SK-N-SH treated with all-trans-retinoic acid at 6 μM for 48 hours (cell line): ENCODE results near the gene SPINK5.

ENCODE experiments used
- ATAC-seq: fragments of 200-7000 bp; cut with Tn5 transposase; 3 replicates; pipeline ENCODE4 v1.9.1; 2020; ENCODE audit warnings: mild to moderate bottlenecking, moderate library complexity
- ARNTL ChIP-seq: fragments of 450-650 bp; formaldehyde crosslinking; IDR thresholded peaks from 2 replicates; pipeline ENCODE4 v1.5.0; 2020; ENCODE audit warnings: low read depth, mild to moderate bottlenecking, moderate library complexity, borderline replicate concordance
- BACH2 ChIP-seq: fragments of 250-450 bp; sonication (Bioruptor Pico); IDR thresholded peaks from 2 replicates; pipeline ENCODE4 v1.9.0; 2021; ENCODE audit warnings: mild to moderate bottlenecking, borderline replicate concordance
- CSDC2 ChIP-seq: fragments of 250-450 bp; sonication (Bioruptor Pico); IDR thresholded peaks from 2 replicates; pipeline ENCODE4 v1.5.0; 2020; ENCODE audit warnings: mild to moderate bottlenecking, moderate library complexity
- ESRRG ChIP-seq: fragments of 250-450 bp; sonication (Bioruptor Pico); IDR thresholded peaks from 2 replicates; pipeline ENCODE4 v1.6.1; 2021; ENCODE audit warnings: mild to moderate bottlenecking
- GLIS3 ChIP-seq: fragments of 250-450 bp; sonication (Bioruptor Pico); IDR thresholded peaks from 2 replicates; pipeline ENCODE4 v1.5.0; 2020; ENCODE audit warnings: mild to moderate bottlenecking, moderate library complexity
- ISL1 ChIP-seq: fragments of 250-450 bp; sonication (Bioruptor Pico); IDR thresholded peaks from 2 replicates; pipeline ENCODE4 v2.1.2; 2022; ENCODE audit warnings: mild to moderate bottlenecking, moderate library complexity
- OSR1 ChIP-seq: fragments of 250-450 bp; sonication (Bioruptor Pico); IDR thresholded peaks from 2 replicates; pipeline ENCODE4 v1.8.0; 2022; ENCODE audit warnings: moderate library complexity, mild to moderate bottlenecking, inconsistent platforms
- POU6F1 ChIP-seq: fragments of 250-450 bp; sonication (Bioruptor Pico); IDR thresholded peaks from 2 replicates; pipeline ENCODE4 v1.8.0; 2021; ENCODE audit warnings: low read depth, mild to moderate bottlenecking, moderate library complexity, borderline replicate concordance
- PPARA ChIP-seq: fragments of 250-450 bp; sonication (Bioruptor Pico); IDR thresholded peaks from 2 replicates; pipeline ENCODE4 v1.5.0; 2020; ENCODE audit warnings: mild to moderate bottlenecking, borderline replicate concordance
- RARB ChIP-seq: fragments of 250-450 bp; sonication (Bioruptor Pico); IDR thresholded peaks from 2 replicates; pipeline ENCODE4 v1.8.0; 2021; ENCODE audit warnings: mild to moderate bottlenecking, moderate library complexity
- SNAI2 ChIP-seq: fragments of 250-450 bp; sonication (Bioruptor Pico); IDR thresholded peaks from 2 replicates; pipeline ENCODE4 v1.5.0; 2020; ENCODE audit warnings: mild to moderate bottlenecking, moderate library complexity
- TCF4 ChIP-seq: fragments of 250-450 bp; sonication (Bioruptor Pico); IDR thresholded peaks from 2 replicates; pipeline ENCODE4 v1.8.0; 2021; ENCODE audit warnings: mild to moderate bottlenecking, moderate library complexity, borderline replicate concordance
- ZC3H10 ChIP-seq: fragments of 250-450 bp; sonication (Bioruptor Pico); IDR thresholded peaks from 2 replicates; pipeline ENCODE4 v1.5.1; 2021; ENCODE audit warnings: mild to moderate bottlenecking, moderate library complexity
- ZFP3 ChIP-seq: fragments of 250-450 bp; sonication (Bioruptor Pico); IDR thresholded peaks from 2 replicates; pipeline ENCODE4 v1.5.0; 2020; ENCODE audit warnings: mild to moderate bottlenecking, moderate library complexity
- ZFP30 ChIP-seq: fragments of 450-650 bp; formaldehyde crosslinking; IDR thresholded peaks from 2 replicates; pipeline ENCODE4 v1.5.0; 2022; ENCODE audit warnings: mild to moderate bottlenecking, moderate library complexity
- ZNF565 ChIP-seq: fragments of 450-650 bp; formaldehyde crosslinking; conservative IDR thresholded peaks from 2 replicates; pipeline ENCODE4 v1.5.0; 2020; ENCODE audit warnings: low read depth, mild to moderate bottlenecking, moderate library complexity
- ZNF70 ChIP-seq: fragments of 450-650 bp; formaldehyde crosslinking; IDR thresholded peaks from 2 replicates; pipeline ENCODE4 v1.5.0; 2020; ENCODE audit warnings: mild to moderate bottlenecking, moderate library complexity
- ZNF8 ChIP-seq: fragments of 450-650 bp; formaldehyde crosslinking; IDR thresholded peaks from 2 replicates; pipeline ENCODE4 v1.5.0; 2020; ENCODE audit warnings: mild to moderate bottlenecking, moderate library complexity
- TF ChIP-seq, protein P1 (sequence below): fragments of 250-450 bp; sonication (Bioruptor Pico); IDR thresholded peaks from 2 replicates; pipeline ENCODE4 v1.5.0; 2020; ENCODE audit warnings: mild to moderate bottlenecking, moderate library complexity
- TF ChIP-seq, protein P2 (sequence below): fragments of 250-450 bp; sonication (Bioruptor Pico); IDR thresholded peaks from 2 replicates; pipeline ENCODE4 v1.5.1; 2020; ENCODE audit warnings: low read depth, mild to moderate bottlenecking, moderate library complexity
- TF ChIP-seq, protein P3 (sequence below): fragments of 250-450 bp; sonication (Bioruptor Pico); IDR thresholded peaks from 2 replicates; pipeline ENCODE4 v1.5.1; 2021; ENCODE audit warnings: mild to moderate bottlenecking, moderate library complexity
- TF ChIP-seq, protein P4 (sequence below): fragments of 250-450 bp; sonication (Bioruptor Pico); IDR thresholded peaks from 2 replicates; pipeline ENCODE4 v1.8.0; 2020; ENCODE audit warnings: mild to moderate bottlenecking, moderate library complexity, borderline replicate concordance

Gene SPINK5

GRCh38 chr5:148113243-148113642, 49.5 kb downstream of the SPINK5 start:
- TF ChIP-seq ZFP30, result no peak
- TF ChIP-seq ZNF565 (CRISPR knock-in tag), result no peak
- no peak for TF ChIP-seq ZNF8 (CRISPR knock-in tag)
- no peak for TF ChIP-seq TCF4 (CRISPR knock-in tag)
- TF ChIP-seq SNAI2, result no peak
- no peak for TF ChIP-seq CSDC2 (CRISPR knock-in tag)
- TF ChIP-seq ARNTL (CRISPR knock-in tag), result no peak
- TF ChIP-seq GLIS3 (CRISPR knock-in tag), result no peak
- TF ChIP-seq ZNF70 (CRISPR knock-in tag), result no peak
- TF ChIP-seq RARB (CRISPR knock-in tag), result no peak
- TF ChIP-seq, protein P1, sequence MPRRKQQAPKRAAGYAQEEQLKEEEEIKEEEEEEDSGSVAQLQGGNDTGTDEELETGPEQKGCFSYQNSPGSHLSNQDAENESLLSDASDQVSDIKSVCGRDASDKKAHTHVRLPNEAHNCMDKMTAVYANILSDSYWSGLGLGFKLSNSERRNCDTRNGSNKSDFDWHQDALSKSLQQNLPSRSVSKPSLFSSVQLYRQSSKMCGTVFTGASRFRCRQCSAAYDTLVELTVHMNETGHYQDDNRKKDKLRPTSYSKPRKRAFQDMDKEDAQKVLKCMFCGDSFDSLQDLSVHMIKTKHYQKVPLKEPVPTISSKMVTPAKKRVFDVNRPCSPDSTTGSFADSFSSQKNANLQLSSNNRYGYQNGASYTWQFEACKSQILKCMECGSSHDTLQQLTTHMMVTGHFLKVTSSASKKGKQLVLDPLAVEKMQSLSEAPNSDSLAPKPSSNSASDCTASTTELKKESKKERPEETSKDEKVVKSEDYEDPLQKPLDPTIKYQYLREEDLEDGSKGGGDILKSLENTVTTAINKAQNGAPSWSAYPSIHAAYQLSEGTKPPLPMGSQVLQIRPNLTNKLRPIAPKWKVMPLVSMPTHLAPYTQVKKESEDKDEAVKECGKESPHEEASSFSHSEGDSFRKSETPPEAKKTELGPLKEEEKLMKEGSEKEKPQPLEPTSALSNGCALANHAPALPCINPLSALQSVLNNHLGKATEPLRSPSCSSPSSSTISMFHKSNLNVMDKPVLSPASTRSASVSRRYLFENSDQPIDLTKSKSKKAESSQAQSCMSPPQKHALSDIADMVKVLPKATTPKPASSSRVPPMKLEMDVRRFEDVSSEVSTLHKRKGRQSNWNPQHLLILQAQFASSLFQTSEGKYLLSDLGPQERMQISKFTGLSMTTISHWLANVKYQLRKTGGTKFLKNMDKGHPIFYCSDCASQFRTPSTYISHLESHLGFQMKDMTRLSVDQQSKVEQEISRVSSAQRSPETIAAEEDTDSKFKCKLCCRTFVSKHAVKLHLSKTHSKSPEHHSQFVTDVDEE (CRISPR knock-in tag), result no peak
- no peak for TF ChIP-seq ISL1
- no peak for TF ChIP-seq ZC3H10
- no peak for TF ChIP-seq OSR1 (CRISPR knock-in tag)
- no peak for TF ChIP-seq ZFP3 (CRISPR knock-in tag)
- TF ChIP-seq POU6F1, result no peak
- no peak for TF ChIP-seq PPARA (CRISPR knock-in tag)
- TF ChIP-seq, protein P2, sequence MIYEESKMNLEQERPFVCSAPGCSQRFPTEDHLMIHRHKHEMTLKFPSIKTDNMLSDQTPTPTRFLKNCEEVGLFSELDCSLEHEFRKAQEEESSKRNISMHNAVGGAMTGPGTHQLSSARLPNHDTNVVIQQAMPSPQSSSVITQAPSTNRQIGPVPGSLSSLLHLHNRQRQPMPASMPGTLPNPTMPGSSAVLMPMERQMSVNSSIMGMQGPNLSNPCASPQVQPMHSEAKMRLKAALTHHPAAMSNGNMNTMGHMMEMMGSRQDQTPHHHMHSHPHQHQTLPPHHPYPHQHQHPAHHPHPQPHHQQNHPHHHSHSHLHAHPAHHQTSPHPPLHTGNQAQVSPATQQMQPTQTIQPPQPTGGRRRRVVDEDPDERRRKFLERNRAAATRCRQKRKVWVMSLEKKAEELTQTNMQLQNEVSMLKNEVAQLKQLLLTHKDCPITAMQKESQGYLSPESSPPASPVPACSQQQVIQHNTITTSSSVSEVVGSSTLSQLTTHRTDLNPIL (CRISPR knock-in tag), result no peak
- no peak for TF ChIP-seq BACH2 (CRISPR knock-in tag)
- no peak for ATAC-seq

- ATAC-seq, result no peak
- TF ChIP-seq ZC3H10, result no peak
- TF ChIP-seq ESRRG (CRISPR knock-in tag), result no peak
- TF ChIP-seq PPARA (CRISPR knock-in tag), result no peak
- TF ChIP-seq ZFP3 (CRISPR knock-in tag), result no peak
- TF ChIP-seq TCF4 (CRISPR knock-in tag), result no peak
- no peak for TF ChIP-seq OSR1 (CRISPR knock-in tag)
- TF ChIP-seq POU6F1, result no peak
- TF ChIP-seq ZNF565 (CRISPR knock-in tag), result no peak
- TF ChIP-seq RARB (CRISPR knock-in tag), result no peak
- TF ChIP-seq ISL1, result no peak
- TF ChIP-seq, protein P3, sequence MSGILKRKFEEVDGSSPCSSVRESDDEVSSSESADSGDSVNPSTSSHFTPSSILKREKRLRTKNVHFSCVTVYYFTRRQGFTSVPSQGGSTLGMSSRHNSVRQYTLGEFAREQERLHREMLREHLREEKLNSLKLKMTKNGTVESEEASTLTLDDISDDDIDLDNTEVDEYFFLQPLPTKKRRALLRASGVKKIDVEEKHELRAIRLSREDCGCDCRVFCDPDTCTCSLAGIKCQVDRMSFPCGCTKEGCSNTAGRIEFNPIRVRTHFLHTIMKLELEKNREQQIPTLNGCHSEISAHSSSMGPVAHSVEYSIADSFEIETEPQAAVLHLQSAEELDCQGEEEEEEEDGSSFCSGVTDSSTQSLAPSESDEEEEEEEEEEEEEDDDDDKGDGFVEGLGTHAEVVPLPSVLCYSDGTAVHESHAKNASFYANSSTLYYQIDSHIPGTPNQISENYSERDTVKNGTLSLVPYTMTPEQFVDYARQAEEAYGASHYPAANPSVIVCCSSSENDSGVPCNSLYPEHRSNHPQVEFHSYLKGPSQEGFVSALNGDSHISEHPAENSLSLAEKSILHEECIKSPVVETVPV (CRISPR knock-in tag), result no peak
- no peak for TF ChIP-seq ZNF70 (CRISPR knock-in tag)
- TF ChIP-seq, protein P2 (CRISPR knock-in tag), result no peak
- TF ChIP-seq BACH2 (CRISPR knock-in tag), result no peak
- TF ChIP-seq, protein P4, sequence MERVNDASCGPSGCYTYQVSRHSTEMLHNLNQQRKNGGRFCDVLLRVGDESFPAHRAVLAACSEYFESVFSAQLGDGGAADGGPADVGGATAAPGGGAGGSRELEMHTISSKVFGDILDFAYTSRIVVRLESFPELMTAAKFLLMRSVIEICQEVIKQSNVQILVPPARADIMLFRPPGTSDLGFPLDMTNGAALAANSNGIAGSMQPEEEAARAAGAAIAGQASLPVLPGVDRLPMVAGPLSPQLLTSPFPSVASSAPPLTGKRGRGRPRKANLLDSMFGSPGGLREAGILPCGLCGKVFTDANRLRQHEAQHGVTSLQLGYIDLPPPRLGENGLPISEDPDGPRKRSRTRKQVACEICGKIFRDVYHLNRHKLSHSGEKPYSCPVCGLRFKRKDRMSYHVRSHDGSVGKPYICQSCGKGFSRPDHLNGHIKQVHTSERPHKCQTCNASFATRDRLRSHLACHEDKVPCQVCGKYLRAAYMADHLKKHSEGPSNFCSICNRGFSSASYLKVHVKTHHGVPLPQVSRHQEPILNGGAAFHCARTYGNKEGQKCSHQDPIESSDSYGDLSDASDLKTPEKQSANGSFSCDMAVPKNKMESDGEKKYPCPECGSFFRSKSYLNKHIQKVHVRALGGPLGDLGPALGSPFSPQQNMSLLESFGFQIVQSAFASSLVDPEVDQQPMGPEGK (CRISPR knock-in tag), result no peak
- TF ChIP-seq, all 23 proteins: peak for 0
Observed at GRCh38 chr5:148120317-148120716, 56.5 kb downstream of the SPINK5 start.
